Fibroblast of peridontal ligament (primary cell): ENCODE results near the gene HID1.

Source experiments
- DNase-seq: peaks from one replicate; pipeline ENCODE4 v3.0.0-alpha.2; 2010; ENCODE audit errors: extremely low read depth

The HID1 gene

DNA sequence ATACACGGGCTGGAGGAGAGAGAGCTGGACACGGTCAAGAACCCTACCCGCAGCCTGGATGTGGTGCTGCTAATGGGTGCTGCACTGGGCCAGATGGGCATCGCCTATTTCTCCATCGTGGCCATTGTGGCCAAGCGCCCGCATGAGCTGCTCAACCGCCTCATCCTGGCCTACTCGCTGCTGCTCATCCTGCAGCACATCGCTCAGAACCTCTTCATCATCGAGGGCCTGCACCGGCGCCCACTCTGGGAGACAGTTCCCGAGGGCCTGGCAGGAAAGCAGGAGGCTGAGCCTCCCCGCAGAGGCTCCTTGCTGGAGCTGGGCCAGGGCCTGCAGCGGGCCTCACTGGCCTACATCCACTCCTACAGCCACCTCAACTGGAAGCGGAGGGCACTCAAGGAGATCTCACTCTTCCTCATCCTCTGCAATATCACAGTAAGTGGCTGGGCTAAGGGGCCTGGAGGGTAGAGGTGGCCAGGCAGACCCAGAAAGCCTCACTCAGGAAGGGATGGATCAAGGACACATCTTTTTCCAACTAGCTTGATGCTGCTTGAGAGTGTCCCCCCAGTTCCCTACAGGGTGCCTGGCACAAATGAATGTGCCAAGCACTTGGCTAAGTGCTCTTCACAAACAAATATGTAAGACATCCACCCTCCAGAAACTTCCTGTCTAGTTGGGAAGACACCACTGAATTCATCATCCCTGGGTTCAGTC is 25.4 kb downstream of the HID1 start:
- no peak for DNase-seq

DNA sequence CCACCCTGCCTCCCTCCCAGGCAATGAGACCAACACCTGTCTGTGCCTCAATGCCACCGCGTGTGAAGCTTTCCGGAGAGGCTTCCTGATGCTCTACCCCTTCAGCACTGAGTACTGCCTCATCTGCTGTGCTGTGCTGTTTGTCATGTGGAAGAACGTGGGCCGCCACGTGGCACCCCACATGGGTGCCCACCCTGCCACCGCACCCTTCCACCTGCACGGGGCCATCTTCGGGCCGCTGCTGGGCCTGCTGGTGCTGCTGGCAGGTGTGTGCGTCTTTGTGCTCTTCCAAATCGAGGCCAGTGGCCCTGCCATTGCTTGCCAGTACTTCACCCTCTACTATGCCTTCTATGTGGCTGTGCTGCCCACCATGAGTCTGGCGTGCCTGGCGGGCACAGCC is 25.9 kb downstream of the HID1 start:
- no peak for DNase-seq

DNA sequence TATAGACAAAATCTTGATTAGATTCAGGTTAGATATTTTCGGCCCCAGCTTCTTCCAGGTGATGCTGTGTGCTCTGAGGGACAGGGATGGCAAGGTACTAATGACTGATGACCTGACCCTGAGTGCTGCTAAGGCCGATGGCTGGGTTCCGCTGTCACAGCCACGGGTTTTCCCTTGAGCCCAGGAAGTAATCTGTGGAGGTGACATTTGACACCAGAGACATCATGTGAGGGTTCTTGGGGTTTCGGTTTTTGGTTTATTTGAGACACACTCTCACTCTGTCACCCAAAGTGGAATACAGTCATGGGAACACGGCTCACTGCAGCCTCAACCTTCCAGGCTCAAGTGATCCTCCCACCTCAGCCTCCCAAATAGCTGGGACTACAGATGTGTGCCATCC is 27.0 kb downstream of the HID1 start:
- no peak for DNase-seq

DNA sequence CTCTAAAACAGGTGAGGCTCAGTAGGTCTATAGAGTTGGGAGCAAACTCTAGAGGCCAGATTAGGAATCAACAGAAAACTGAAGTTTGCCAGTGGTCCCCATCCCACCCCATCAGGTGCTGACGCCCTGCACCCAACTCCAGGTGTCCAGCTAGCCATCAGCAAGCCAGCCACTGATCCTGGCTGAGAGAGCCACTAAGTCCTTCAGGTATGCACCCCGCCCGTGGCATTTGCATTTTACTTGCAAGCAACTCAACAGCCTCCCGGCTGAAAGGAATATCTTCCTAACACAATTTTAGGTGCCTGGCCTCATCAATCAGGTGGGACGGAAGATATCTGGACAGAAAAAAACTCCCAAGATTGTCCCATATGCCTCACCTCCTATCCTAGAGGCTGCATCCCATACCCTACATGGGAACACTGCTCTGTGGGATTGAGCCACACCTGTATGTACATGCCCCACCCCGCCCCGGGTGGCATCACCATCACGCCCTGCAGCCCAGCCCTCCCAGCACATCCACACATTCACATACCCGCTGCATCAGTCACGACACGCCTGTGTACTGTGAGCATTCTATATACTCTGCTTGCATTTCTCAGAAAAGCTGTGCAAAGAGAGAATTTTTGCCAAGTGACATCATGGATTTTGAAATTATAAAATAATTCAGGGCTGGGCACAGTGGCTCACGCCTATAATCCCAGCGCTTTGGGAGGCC is 28.6 kb downstream of the HID1 start:
- no peak for DNase-seq

DNA sequence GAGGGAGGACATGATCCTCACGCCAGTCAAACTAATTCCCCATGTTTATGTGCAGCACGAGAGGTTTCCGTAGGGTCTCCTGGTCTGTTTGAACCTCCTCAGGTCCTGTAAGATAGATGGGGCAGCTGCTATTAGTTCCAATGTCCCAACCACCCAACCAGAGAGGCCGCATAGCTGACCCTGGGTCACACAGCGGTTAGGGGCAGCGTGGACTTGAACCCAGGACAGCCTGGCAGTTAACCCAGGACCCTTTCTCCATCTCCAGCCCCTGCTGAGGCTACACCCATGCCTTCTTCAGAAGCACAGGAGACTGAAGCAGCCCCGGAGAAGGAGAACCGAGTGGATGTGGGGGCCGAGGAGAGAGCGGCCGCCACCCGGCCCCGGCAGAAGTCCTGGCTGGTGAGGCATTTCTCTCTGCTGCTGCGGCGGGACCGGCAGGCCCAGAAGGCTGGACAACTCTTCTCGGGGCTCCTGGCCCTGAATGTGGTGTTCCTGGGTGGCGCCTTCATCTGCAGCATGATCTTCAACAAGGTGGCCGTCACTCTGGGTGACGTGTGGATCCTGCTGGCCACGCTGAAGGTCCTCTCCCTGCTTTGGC is 31.3 kb downstream of the HID1 start:
- DNase-seq = no peak

- no peak for DNase-seq
Observed at GRCh38 chr17:74939534-74939933, 33.0 kb downstream of the HID1 start.

- no peak for DNase-seq
Observed at GRCh38 chr17:74938194-74938950, 34.2 kb downstream of the HID1 start.

DNA sequence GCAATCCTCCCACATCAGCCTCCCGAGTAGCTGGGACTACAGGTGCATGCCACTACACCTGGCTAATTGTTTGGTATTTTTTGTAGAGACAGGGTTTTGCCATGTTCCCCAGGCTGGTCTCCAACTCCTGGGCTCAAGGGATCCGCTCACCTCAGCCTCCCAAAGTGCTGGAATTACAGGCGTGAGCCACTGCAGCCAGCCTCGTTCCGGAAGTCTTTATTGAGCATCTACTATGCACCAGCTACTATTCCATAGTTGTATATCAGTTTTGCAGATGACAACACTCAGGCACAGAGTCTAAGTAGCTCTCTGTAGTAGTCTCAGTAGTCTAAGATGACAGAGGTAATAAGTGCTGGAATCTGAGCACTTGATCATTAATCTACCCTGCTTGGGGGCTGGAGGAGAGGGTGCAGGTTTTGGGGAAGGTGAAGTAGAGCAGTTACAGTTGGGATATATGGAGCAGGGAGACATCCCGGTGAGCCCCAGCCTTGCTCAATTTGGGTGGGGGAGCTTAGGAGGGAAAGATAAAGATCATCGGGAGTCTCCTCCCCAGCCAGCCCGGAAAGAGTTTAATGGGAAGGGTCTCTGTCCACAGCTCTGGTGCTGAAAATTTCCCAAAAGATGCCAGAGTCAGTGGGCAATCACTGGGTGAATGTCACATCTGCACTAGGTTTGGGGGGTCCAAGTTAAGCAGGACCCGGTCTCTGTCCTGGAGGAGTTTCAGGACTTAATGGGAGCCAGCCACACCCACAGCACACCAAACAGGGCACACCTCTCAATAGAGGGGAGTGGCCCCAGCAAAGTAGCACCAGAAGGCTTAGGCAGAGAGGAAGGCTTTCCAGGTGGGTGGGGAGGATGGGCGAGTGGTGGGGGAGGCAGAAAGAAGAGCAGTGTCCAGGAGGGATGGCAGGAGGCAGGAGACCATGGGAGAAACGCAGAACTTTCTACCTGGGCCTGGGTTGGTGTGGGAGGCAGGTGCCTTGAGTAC is 35.2 kb downstream of the HID1 start:
- DNase-seq = no peak

- DNase-seq = no peak
Observed at GRCh38 chr17:74936470-74936799, 36.1 kb downstream of the HID1 start.

- DNase-seq = no peak
Observed at GRCh38 chr17:74935585-74936469, 36.7 kb downstream of the HID1 start, which contains the start of gene OTOP3. Gene OTOP3 (plus strand): TSS chr17:74935898. CDS start chr17:74935922, 24 bp downstream.

GRCh38 chr17:74935048-74935447 is 37.5 kb downstream of the HID1 start:
- no peak for DNase-seq

GRCh38 chr17:74930535-74931036 is 42.0 kb downstream of the HID1 start:
- DNase-seq = no peak

DNA sequence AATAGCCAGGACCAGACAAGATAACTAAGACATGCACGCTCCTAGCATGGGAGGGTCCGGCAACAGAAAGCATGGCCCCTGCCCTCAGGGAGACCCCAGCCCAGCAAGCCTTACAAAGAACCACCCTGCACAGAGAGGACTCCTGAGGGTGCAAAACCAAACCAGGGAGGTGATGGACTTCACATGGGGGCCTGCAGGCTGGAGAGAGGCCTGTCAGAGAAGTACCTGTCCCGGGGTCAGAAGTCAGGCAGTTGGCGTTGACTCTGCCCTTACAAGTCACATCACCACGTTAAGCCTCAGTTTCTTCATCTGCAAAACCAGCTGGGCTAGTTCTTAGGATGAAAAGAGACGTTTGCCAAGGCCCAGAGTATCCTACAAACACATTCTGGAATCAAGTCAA is 43.8 kb downstream of the HID1 start:
- DNase-seq = no peak

DNA sequence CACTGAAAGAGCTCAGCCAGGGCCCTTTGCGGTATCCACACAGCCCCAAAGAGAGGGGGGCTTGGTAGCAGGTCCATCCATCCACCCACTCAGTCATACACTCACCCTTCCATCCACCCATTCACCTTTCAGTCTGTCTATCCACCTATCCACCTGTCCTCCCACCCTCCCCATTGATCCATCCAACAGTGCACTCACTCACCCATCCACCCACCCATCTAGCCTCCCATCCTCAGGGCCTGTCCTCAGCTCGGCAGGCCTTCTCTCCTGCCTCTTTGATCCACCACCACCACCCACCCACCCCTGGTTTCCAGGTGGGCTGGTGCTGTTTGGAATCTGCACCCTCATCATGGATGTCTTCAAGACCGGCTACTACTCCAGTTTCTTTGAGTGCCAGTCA is 47.3 kb downstream of the HID1 start:
- no peak for DNase-seq

DNA sequence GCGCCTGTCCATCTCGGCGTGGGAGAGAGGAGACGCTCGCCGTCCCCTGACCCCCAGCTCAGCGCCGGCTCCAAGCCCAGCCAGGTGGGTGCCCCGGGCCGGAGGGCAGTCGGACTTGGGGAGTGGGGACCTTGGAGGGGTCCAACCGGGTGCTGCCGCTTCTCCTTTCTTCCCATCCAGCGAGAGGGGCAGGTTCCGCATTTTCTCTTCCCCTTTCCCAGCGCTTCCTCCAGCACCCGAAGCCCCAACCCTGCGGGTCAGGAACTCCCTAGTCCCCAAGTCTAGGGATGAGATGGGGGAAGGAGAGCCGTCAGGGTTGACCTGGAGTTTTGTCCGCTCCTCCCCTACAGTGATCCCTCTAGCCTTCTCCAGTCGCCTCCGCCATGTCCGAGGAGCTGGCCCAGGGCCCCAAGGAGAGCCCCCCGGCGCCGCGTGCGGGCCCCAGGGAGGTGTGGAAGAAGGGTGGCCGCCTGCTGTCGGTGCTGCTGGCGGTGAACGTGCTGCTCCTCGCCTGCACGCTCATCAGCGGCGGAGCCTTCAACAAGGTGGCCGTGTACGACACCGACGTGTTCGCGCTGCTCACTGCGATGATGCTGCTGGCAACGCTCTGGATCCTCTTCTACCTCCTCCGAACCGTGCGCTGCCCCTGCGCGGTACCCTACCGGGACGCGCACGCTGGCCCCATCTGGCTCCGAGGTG is 48.2 kb downstream of the HID1 start, which contains the start of gene OTOP2:
OTOP2 (plus strand) TSS at position 24 of the 699 bp plus-strand sequence; CDS start at position 384, 360 bp downstream.
- no peak for DNase-seq

GRCh38 chr17:74923538-74924249 is 48.9 kb downstream of the HID1 start:
- no peak for DNase-seq

DNA sequence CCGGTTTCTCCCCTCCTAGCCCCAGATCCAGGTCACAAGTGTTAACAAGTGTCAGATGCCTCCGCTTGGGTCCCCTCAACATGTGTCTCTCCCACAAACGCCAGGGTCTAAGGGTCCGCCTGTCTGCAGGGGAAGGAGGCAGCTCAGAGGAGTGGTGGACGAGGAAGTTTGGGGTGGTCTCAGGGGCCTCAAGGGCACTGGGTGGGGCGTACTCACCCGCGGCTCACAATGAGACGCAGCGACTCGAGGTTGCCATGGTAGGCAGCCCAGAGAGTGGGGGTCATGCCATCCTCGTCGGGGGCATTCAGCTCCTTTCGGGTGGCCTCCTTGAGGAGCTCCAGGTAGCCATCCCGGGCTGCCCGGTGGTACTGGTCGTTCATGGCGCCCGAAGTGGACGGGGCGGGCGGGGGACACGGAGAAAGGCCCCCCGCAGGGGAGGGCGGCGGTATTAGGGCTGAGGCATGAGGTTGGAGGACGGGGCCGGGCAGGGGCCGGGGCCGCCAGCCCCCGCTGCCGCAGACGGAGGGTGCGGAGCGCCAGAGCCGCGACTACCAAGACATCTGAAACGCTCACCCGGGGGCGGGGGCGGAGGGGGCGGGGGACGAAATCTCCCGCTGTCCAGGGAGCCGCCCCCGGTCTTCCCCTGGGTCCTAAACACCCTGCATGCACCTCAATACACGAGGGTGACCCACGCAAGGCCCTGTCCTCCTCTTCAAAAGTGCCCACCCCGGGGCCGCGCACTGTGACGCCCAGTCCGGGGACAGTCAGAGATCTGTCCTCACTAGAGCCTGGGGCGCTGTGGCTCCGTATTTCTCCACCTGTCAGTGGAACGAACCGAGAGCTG is 49.6 kb downstream of the HID1 start, which contains the start of gene USH1G:
USH1G (minus strand) TSS at position 562 of the 844 bp plus-strand sequence; CDS start at position 380, 182 bp downstream.
- DNase-seq = no peak
